Right kidney (tissue), 1 donor: Measurements from ENCODE around the gene KSR1.
"Not testable (repeated sequence)": the region's sequence is repeated elsewhere in the genome, so short reads cannot be mapped to it uniquely, and the experiment has no call there.

ENCODE experiments used
- DNase-seq: peaks from one replicate; pipeline ENCODE4 v3.0.0-alpha.2; 2016

Gene KSR1

DNA sequence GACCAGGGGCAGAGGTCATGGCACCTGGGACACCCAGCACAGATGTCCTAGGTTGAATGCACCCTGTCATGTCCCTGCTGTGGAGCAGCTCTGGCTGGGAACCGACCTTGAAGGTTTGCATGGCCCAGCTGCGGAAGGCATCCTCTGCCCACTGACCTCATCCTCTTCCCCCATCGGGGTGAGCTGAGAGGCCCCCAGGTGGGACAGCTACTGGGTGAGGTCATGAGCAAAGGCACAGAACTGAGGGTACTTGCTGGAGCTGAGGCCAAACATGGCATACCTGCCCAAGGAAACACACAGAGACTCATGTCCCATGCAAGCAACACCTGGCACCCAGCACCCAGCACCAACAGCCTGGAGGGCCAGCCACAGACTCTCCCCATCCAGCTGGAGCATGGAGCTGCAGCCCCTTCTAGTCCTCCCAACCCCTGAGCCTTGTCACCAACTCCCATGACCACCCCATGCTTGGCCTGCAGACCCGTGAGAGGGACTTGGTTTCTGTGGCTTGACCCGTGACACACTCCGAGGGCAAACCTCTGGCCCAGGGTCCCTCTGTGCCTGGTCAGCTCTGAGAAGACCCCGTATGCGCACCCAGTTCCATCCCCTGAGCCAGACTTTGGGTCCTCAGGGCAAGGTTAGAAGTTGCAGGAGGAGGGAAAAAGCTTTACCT, 207.8 kb downstream of the KSR1 start:
- DNase-seq = no peak

GRCh38 chr17:27664606-27664965, 208.3 kb downstream of the KSR1 start:
- DNase-seq = no peak

GRCh38 chr17:27665549-27665948, 209.3 kb downstream of the KSR1 start:
- no peak for DNase-seq

DNA sequence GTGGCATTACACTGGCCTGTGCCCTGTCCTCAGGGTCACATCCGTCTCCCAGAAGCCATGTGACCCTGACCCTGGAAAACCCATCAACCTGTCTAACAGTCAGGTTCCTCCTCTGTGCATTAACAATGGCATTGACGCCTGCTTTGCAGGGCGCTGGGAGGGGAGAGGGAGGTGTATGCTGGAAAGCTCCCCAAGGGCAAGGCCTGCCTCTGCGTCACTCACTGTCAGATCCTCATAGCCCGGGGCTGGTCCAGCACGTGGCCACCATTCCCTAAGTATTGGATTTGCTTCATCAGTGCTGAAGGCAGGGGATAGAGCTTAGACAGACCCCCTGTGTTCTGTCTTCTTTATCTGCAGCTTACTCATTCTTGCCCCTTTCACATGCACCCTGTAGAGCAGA, 210.0 kb downstream of the KSR1 start:
- DNase-seq = not testable (repeated sequence)

DNA sequence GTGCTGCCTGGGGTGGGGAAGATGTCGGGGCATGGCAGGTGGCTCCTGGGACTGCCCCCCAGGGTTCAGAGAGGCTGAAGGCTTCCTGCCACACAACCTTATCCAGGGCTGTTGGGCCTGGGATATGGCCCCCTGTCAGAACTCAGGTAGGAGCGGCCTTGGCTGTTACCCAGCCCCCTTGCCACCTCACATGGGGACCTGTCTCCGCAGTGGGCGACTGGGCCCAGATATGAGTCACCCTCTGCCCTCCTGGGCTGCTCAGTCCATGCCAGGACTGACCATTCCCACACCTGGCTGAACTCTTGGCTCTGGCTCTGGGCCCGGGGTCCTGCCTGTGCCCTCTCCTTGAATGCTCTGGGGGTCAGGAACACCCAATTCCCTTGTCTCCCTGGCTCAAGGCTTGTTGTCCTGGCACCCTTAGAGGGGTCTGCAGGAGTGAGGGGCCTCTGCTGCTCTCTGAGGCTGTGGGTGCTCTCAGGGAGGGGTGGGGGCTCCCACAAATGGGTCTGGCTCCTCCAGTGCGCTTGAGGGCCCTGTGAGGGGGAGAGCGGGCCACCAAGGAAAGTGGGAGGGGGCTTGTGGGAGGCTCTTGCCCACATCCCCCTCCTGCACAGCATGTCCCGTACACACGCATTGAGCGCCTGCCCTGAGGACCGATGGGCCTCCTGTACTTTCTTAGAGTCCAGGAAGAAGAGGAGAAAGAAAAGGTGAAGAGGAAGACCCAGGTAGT, 210.7 kb downstream of the KSR1 start:
- DNase-seq = no peak

- no peak for DNase-seq
These were observed 211.6 kb downstream of the KSR1 start for GRCh38 chr17:27667656-27668487.

DNA sequence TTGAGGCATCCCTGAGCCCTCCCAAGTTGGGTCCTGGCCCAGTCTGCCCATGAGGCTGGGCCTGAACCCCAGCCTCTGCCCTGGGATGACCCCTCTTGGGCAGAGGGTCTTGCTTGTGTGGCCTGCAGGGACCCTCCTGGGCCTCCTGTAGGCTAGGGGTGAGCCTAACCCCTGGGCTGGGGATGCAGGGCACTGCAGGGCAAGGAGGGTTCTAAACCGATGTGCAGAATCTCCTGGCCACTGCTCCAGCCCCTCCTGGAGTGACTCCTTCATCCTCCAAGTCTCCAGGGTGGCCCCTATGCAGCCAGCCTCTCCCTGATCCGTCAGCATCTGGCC, 212.2 kb downstream of the KSR1 start:
- no peak for DNase-seq

DNA sequence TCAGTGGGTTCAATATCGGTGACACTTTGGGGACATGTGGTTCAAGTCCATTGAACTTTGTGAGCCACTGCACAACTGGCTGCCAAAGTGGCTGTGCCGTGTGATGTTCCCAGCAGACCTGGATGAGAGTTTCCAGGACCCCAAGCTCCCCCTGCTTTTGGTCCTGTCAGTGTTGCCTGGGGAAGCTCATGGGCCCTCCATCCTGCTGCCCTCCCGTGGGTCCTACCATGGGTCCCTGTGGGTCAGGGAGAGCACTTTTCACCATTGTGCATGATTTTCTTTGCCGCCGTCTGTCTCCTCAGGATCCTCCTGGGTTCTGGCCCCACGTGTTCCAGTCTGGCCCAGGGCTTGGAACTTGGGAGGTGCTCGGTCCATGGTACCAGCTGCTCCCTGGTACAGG, 212.9 kb downstream of the KSR1 start:
- DNase-seq = no peak

- DNase-seq = no peak
These were observed 213.6 kb downstream of the KSR1 start for GRCh38 chr17:27669850-27670249.

DNA sequence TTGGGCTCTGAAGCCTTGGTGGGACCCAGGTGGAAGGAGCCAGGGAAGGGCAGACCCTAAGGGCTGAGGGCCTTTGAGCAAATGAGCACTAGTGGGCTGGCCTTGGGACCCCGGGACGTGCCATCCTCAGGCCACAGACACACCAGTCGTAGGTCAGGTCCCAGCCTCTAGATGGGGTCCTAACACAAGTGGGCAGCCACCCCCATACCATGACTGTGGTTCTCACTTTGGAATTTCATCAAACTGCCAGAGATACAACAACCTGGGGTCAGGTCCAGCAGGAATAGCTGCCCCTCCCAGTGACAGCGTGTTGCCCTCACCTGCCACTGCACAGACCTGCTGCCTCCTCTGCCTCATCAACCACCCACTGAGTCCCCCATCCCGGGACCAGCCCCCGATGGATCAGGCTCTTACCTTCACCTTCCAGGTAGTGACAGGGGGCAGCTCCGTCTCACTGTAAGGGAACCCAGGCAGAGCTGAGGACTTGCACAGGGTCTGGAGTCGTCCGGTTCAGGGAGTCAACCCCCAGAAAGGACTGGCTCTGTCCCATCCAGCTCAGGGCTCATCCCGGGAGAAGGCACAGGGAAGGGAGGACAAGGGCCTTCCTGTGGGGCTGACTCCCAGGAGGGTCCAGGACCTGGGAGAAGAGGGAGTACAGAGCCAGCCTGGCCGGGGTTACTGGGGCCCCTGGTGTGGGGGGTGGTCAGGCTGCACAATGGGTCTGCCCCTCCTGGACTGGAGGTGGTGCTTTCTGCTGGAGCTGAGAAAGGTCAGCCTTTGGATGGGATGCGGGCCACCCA, 214.7 kb downstream of the KSR1 start:
- no peak for DNase-seq

GRCh38 chr17:27671591-27671910, 215.3 kb downstream of the KSR1 start:
- no peak for DNase-seq

DNA sequence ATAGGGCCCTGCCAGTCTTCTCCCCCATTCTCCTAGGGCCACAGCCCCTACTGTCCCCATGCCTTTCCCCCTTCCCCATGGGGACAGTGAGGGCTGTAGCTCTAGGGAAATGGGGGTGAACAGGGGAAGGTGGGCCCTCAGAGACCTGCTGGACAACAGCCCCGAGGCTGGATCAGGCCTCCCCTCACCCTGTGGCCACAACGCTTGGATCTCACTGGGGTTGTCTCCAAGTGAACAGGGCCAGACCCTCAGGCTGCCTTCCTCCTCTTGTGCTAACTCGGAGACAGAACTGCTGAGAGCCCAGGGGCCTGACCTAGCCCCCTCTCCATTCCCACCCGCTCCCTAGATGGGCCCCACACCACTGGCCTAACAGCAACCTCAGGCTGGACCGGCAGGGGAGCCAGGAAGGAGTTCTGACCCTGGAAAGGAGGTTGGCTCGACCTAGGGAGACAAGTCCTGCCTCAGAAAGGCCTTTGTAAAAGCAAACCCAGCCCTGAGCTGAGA, 215.8 kb downstream of the KSR1 start:
- not testable (repeated sequence) for DNase-seq

DNA sequence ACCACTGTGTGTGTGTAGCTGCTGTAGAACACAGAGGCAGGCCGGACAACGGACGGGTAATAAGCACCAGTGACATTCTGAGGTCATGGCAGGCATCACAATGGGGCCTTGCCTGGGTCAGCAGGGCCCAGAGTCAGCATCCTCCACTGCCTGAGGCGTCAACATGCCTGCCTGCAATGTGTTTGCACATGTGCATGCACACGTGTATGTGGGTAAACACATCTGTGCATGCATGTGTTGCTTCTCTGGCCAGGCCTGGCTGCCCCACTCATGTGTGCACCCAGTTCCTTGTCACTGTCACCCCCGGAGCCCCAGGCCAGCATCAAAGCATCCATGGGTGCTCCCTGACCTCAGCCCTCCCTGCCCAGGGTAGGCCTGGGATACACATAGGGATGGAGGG, 218.1 kb downstream of the KSR1 start:
- DNase-seq = no peak
